Measurements from ENCODE around the gene USP26. TPM values are rescaled to one million over a fixed set of nuclear protein-coding genes. Genes with fewer than 3 reads are reported as not detected.

Gene USP26
- polyA plus RNA-seq, 3 donors = not detected

DNA sequence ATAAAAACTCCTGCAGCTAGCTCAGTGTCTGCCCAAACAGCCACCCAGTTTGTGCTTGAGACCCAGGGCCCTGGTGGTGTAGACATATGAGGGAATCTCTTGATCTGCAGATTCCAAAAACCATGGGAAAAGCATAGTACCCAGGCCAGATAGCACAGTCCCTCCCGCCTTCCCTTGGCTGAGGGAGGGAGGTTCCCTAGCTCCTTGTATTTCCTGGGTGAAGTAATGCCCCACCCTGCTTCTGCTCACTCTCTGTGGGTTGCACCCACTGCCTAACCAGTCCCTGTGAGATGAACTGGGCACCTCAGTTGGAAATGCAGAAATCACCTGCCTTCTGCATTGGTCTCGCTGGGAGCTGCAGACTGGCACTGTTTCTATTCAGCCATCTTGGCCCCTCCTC lies 54.6 kb downstream of the USP26 start:
- peaks cover 2 to 10% (median 4%) of the 10 kb centered on the region in 7 donors for H3K9me3 Mint-ChIP-seq
- Histone ChIP-seq H3K9me3 (replicated peaks in 1 of 2; ENCODE audit: control insufficient read depth in 1 of 2, insufficient read depth in 1 of 2, low read length in 2 of 2) (no peaks in the 10 kb centered on the region), H3K4me1 (ENCODE audit: control insufficient read depth in 1 of 2, insufficient read depth in 2 of 2, low read length in 2 of 2) (no peaks in the 10 kb centered on the region), H3K27me3 (ENCODE audit: control insufficient read depth in 2 of 2, insufficient read depth in 2 of 2, low read length in 2 of 2) (no peaks in the 10 kb centered on the region), H3K79me2 (ENCODE audit: insufficient read depth, low read length) (no peaks in the 10 kb centered on the region), H4K20me1 (ENCODE audit: insufficient read depth, low read length) (no peaks in the 10 kb centered on the region), H3K27ac (ENCODE audit: low read depth in 1 of 2, low read length in 2 of 2) (no peak overlapping the region), H3K4me2 (replicated peaks; ENCODE audit: extremely low read depth, low read length, poor library complexity, severe bottlenecking) (no peak overlapping the region), H3K36me3 (replicated peaks in 1 of 2; ENCODE audit: control insufficient read depth in 1 of 2, insufficient read depth in 2 of 2, low read length in 2 of 2) (no peaks in the 10 kb centered on the region), H3K9ac (ENCODE audit: insufficient read depth, low read length, poor library complexity, severe bottlenecking) (no peak overlapping the region), H3K4me3 (replicated peaks in 1 of 3; ENCODE audit: low read depth in 2 of 3, low read length in 3 of 3) (no peak overlapping the region), H2AFZ (ENCODE audit: insufficient read depth, low read depth, low read length, poor library complexity, severe bottlenecking) (no peak overlapping the region)
- H3K27ac Mint-ChIP-seq = no peak overlapping the region
- H3K4me3 Mint-ChIP-seq = no peak overlapping the region
- TF ChIP-seq, protein P1, sequence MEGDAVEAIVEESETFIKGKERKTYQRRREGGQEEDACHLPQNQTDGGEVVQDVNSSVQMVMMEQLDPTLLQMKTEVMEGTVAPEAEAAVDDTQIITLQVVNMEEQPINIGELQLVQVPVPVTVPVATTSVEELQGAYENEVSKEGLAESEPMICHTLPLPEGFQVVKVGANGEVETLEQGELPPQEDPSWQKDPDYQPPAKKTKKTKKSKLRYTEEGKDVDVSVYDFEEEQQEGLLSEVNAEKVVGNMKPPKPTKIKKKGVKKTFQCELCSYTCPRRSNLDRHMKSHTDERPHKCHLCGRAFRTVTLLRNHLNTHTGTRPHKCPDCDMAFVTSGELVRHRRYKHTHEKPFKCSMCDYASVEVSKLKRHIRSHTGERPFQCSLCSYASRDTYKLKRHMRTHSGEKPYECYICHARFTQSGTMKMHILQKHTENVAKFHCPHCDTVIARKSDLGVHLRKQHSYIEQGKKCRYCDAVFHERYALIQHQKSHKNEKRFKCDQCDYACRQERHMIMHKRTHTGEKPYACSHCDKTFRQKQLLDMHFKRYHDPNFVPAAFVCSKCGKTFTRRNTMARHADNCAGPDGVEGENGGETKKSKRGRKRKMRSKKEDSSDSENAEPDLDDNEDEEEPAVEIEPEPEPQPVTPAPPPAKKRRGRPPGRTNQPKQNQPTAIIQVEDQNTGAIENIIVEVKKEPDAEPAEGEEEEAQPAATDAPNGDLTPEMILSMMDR (IDR thresholded peaks at IDR 0.05) = no peak
- H3K36me3 Mint-ChIP-seq = no peaks in the 10 kb centered on the region
- no peak for DNase-seq
- 100% methylated on average over 1 of the region's 2 CpGs for WGBS (ENCODE audit: insufficient coverage)
- peaks cover 2 to 4% (median 2%) of the 10 kb centered on the region in 3 donors for H3K27me3 Mint-ChIP-seq (ENCODE audit: low read depth in 3 of 3)
- intact Hi-C loops (cut with micrococcal nuclease) = no loop called here
- H3K4me1 Mint-ChIP-seq = no peaks in the 10 kb centered on the region

DNA sequence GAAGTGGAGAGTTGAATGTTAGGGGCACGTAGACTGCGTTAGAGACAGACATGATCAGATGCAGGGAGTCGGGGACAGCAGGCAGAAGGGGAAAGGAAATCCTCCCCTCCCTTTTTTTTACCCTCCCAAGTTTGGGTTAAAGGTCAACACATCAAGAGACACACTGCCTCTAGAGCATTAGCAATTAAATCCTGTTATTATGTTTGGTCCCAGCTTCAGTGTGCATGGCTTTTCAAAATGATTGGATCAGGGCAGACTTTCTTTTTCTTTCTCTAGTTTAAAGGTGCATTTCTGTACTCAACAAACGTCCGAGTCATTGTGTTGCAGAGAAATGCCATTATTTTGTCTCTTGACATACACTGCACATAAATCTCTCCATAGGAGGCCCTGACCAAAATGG lies 63.9 kb downstream of the USP26 start:
- H3K9me3 Mint-ChIP-seq = peaks cover 0 to 4% (median 0%) of the 10 kb centered on the region in 7 donors
- Histone ChIP-seq H2AFZ (ENCODE audit: insufficient read depth, low read depth, low read length, poor library complexity, severe bottlenecking) (no peak overlapping the region), H4K20me1 (ENCODE audit: insufficient read depth, low read length) (no peaks in the 10 kb centered on the region), H3K36me3 (replicated peaks in 1 of 2; ENCODE audit: control insufficient read depth in 1 of 2, insufficient read depth in 2 of 2, low read length in 2 of 2) (no peaks in the 10 kb centered on the region), H3K9ac (ENCODE audit: insufficient read depth, low read length, poor library complexity, severe bottlenecking) (no peak overlapping the region), H3K4me3 (replicated peaks in 1 of 3; ENCODE audit: low read depth in 2 of 3, low read length in 3 of 3) (no peak overlapping the region), H3K9me3 (replicated peaks in 1 of 2; ENCODE audit: control insufficient read depth in 1 of 2, insufficient read depth in 1 of 2, low read length in 2 of 2) (no peaks in the 10 kb centered on the region), H3K27me3 (ENCODE audit: control insufficient read depth in 2 of 2, insufficient read depth in 2 of 2, low read length in 2 of 2) (no peaks in the 10 kb centered on the region), H3K79me2 (ENCODE audit: insufficient read depth, low read length) (no peaks in the 10 kb centered on the region), H3K27ac (ENCODE audit: low read depth in 1 of 2, low read length in 2 of 2) (no peak overlapping the region), H3K4me1 (ENCODE audit: control insufficient read depth in 1 of 2, insufficient read depth in 2 of 2, low read length in 2 of 2) (no peaks in the 10 kb centered on the region), H3K4me2 (replicated peaks; ENCODE audit: extremely low read depth, low read length, poor library complexity, severe bottlenecking) (no peak overlapping the region)
- H3K4me3 Mint-ChIP-seq = no peak overlapping the region
- intact Hi-C loops (cut with micrococcal nuclease) = no loop called here
- H3K27ac Mint-ChIP-seq = no peak overlapping the region
- TF ChIP-seq, protein P1 (IDR thresholded peaks at IDR 0.05) = no peak
- no peaks in the 10 kb centered on the region for H3K36me3 Mint-ChIP-seq
- no peak for DNase-seq
- H3K27me3 Mint-ChIP-seq (ENCODE audit: low read depth in 3 of 3) = peaks cover 0 to 2% (median 1%) of the 10 kb centered on the region in 3 donors
- no peaks in the 10 kb centered on the region for H3K4me1 Mint-ChIP-seq
- WGBS (ENCODE audit: insufficient coverage) = no CpG with 5 or more reads among the region's 5 CpGs
